Liver (tissue), 9 donors: ENCODE measurements around the gene ANKDD1A. TPM values are rescaled to one million over a fixed set of nuclear protein-coding genes. Genes with fewer than 3 reads are reported as not detected.

Experiments
- DNase-seq: peaks from one replicate; pipeline ENCODE4 v3.0.0-alpha.2; 2017; ENCODE audit warnings: low spot score
- H3K27ac ChIP-seq, 2 donors: one replicate each; pipeline ENCODE4 v1.7.0; 2013; ENCODE audit warnings: inconsistent platforms in 2 of 2, low read length in 2 of 2, control low read depth in 1 of 2, low read depth in 1 of 2, mild to moderate bottlenecking in 1 of 2
- H3K27me3 ChIP-seq, 4 donors: one replicate each; pipeline versions ENCODE4 v1.6.1 to v1.7.0; 2013; ENCODE audit warnings: low read length in 3 of 4, inconsistent platforms in 1 of 4, mild to moderate bottlenecking in 1 of 4, moderate library complexity in 1 of 4; ENCODE audit not compliant: control insufficient read depth in 4 of 4, insufficient read depth in 4 of 4
- H3K36me3 ChIP-seq, 4 donors: one replicate each; pipeline versions ENCODE4 v1.6.1 to v1.7.0; 2013; ENCODE audit warnings: low read length in 3 of 4, mild to moderate bottlenecking in 3 of 4, low read depth in 1 of 4, moderate library complexity in 1 of 4; ENCODE audit not compliant: control insufficient read depth in 4 of 4, insufficient read depth in 3 of 4
- H3K4me1 ChIP-seq, 4 donors: one replicate each; pipeline versions ENCODE4 v1.6.1 to v1.7.0; 2013; ENCODE audit warnings: low read length in 3 of 4, mild to moderate bottlenecking in 3 of 4, moderate library complexity in 1 of 4; ENCODE audit not compliant: control insufficient read depth in 4 of 4, insufficient read depth in 4 of 4
- H3K4me3 ChIP-seq, 3 donors: one replicate each; pipeline versions ENCODE4 v1.6.1 to v1.7.0; 2013; ENCODE audit warnings: low read length in 3 of 3, control low read depth in 1 of 3, low read depth in 1 of 3, mild to moderate bottlenecking in 1 of 3
- H3K9ac ChIP-seq, 2 donors: one replicate each; pipeline ENCODE4 v1.7.0; 2013; ENCODE audit warnings: low read length in 2 of 2, mild to moderate bottlenecking in 2 of 2, moderate library complexity in 2 of 2, control low read depth in 1 of 2, low read depth in 1 of 2
- H3K9me3 ChIP-seq, 4 donors: one replicate each; pipeline versions ENCODE4 v1.6.1 to v1.7.0; 2013; ENCODE audit warnings: low read length in 3 of 4; ENCODE audit not compliant: control insufficient read depth in 4 of 4
- EGR1 ChIP-seq, 2 donors: IDR thresholded peaks; 2 replicates each; pipeline ENCODE4 v1.6.1; 2016 to 2018; ENCODE audit warnings: antibody characterized with exemption in 2 of 2, low read depth in 2 of 2
- GABPA ChIP-seq, 2 donors: IDR thresholded peaks in 1 of 2; conservative IDR thresholded peaks in 1 of 2; 2 replicates each; pipeline ENCODE4 v1.6.1; 2016; ENCODE audit warnings: antibody characterized with exemption in 2 of 2, mild to moderate bottlenecking in 1 of 2, moderate library complexity in 1 of 2
- HNF4G ChIP-seq: IDR thresholded peaks from 2 replicates; pipeline ENCODE4 v1.6.1; 2016; ENCODE audit warnings: antibody characterized with exemption
- JUND ChIP-seq, 2 donors: IDR thresholded peaks; 2 replicates each; pipeline ENCODE4 v1.6.1; 2016; ENCODE audit warnings: antibody characterized with exemption in 2 of 2
- MAX ChIP-seq: IDR thresholded peaks from 2 replicates; pipeline ENCODE4 v1.6.1; 2016; ENCODE audit warnings: antibody characterized with exemption
- RXRA ChIP-seq, 2 donors: IDR thresholded peaks; 2 replicates each; pipeline ENCODE4 v1.6.1; 2017 to 2018; ENCODE audit warnings: antibody characterized with exemption in 2 of 2, mild to moderate bottlenecking in 1 of 2
- SP1 ChIP-seq: IDR thresholded peaks from 2 replicates; pipeline ENCODE4 v1.6.1; 2018; ENCODE audit warnings: antibody characterized with exemption, mild to moderate bottlenecking
- TAF1 ChIP-seq: conservative IDR thresholded peaks from 2 replicates; pipeline ENCODE4 v1.6.1; 2016; ENCODE audit warnings: antibody characterized with exemption, mild to moderate bottlenecking
- YY1 ChIP-seq: IDR thresholded peaks from 2 replicates; pipeline ENCODE4 v1.6.1; 2016; ENCODE audit warnings: antibody characterized with exemption, mild to moderate bottlenecking
- WGBS: extraction: QIAGEN DNeasy Blood & Tissue Kit; methylation state at CpG from one replicate; pipeline ENCODE4 v1.1.7; 2013; 5-methylcytosine and 5-hydroxymethylcytosine counted together
- polyA plus RNA-seq, 2 donors: library from polyadenylated mRNA; stranded (reverse) in 1 of 2; unstranded in 1 of 2; fragments of 200-250 nt in 1 of 2; fragments of >200 nt in 1 of 2; fragmentation: Nextera tagmentation in 1 of 2; extraction: Ambion mirVana in 1 of 2; gene quantifications; one replicate each; pipeline versions ENCODE4 v1.2.1 to v1.2.3, GENCODE V29; 2013 to 2015
- total RNA-seq, 2 donors: library from RNA; depleted of rRNA; stranded (reverse); fragments of >200 nt; gene quantifications; one replicate each; pipeline ENCODE4 v1.2.3, GENCODE V29; 2014
- TF ChIP-seq, protein P1 (sequence below): IDR thresholded peaks from 2 replicates; pipeline ENCODE4 v1.6.1; 2016; ENCODE audit warnings: antibody characterized with exemption
- TF ChIP-seq, protein P2 (sequence below): IDR thresholded peaks from 2 replicates; pipeline ENCODE4 v1.6.1; 2016; ENCODE audit warnings: antibody characterized with exemption, mild to moderate bottlenecking
- donor health status: healthy.
- donor health status: healthy.
- donor health status: healthy.
- donor health status: healthy.
- donor health status: healthy.

The ANKDD1A gene
- total and polyA plus RNA-seq, 4 donors, result 0.32 to 1.0 (median 0.59) TPM

DNA sequence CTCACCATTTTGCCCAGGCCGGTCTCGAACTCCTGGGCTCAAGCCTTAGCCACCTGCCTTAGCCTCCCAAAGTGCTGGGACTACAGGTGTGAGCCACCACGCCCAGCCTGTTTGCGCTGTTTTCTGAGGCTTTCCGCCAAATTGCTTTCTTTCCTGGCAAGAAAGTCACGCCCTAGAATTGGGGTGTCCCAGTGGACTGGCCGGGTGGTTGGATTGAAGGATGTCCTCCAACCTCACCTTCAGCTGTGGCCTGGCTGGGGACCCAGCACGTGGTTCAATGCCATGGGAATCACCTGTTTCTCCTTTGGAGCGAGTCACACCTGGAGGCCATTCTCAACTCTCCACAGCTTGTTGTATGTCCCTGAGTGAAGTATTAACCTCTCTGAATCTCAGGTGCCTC, 5.8 kb upstream of the ANKDD1A start (continued):
- TF ChIP-seq TAF1 (no peak), JUND (IDR thresholded peaks at IDR 0.05) (no peak), YY1 (no peak)

DNA sequence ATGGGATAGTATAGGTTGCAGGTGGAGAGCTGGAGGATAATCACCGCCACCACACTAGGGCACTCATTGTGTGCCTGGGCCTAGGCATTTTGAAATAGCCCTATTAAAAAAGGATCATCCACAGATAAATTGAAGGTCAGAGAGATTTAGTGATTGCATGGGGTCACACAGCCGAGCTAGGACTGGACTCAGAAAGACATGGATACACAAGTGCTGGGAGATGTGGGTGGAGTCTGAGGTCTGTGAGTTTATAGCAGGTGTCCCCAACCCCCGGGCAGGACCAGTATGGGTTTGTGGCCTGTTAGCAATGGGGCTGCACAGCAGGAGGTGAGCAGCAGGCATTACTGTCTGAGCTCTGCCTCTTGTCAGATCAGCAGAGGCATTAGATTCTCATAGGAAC, 5.3 kb upstream of the ANKDD1A start:
- Histone ChIP-seq H3K4me1 (peaks cover 0 to 8% (median 5%) of the 10 kb centered on the region in 4 donors), H3K9ac (no peak overlapping the region), H3K27me3 (no peaks in the 10 kb centered on the region), H3K9me3 (peaks cover 0 to under 1% (median 0%) of the 10 kb centered on the region in 4 donors), H3K36me3 (no peaks in the 10 kb centered on the region), H3K4me3 (no peak overlapping the region), H3K27ac (no peak overlapping the region)
- DNase-seq, result no peak
- 94% methylated on average over 3 of the region's 3 CpGs for WGBS
- TF ChIP-seq GABPA (IDR thresholded peaks at IDR 0.05 in 1 of 2, conservative IDR thresholded peaks at IDR 0.05 in 1 of 2) (no peak), TAF1 (no peak), YY1 (no peak), EGR1 (IDR thresholded peaks at IDR 0.05; ENCODE audit: low read depth in 2 of 2) (no peak), JUND (IDR thresholded peaks at IDR 0.05) (no peak), SP1 (no peak)

GRCh38 chr15:64907991-64908390, 3.7 kb upstream of the ANKDD1A start:
- no peak overlapping the region for H3K27ac ChIP-seq
- H3K4me1 ChIP-seq, result peaks cover 3 to 16% (median 8%) of the 10 kb centered on the region in 4 donors
- H3K4me3 ChIP-seq, result no peak overlapping the region
- no peak for DNase-seq
- no peak overlapping the region for H3K9ac ChIP-seq
- no peaks in the 10 kb centered on the region for H3K36me3 ChIP-seq
- TF ChIP-seq, protein P1, sequence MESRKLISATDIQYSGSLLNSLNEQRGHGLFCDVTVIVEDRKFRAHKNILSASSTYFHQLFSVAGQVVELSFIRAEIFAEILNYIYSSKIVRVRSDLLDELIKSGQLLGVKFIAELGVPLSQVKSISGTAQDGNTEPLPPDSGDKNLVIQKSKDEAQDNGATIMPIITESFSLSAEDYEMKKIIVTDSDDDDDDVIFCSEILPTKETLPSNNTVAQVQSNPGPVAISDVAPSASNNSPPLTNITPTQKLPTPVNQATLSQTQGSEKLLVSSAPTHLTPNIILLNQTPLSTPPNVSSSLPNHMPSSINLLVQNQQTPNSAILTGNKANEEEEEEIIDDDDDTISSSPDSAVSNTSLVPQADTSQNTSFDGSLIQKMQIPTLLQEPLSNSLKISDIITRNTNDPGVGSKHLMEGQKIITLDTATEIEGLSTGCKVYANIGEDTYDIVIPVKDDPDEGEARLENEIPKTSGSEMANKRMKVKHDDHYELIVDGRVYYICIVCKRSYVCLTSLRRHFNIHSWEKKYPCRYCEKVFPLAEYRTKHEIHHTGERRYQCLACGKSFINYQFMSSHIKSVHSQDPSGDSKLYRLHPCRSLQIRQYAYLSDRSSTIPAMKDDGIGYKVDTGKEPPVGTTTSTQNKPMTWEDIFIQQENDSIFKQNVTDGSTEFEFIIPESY, result no peak
- TF ChIP-seq HNF4G (no peak), RXRA (IDR thresholded peaks at IDR 0.05) (no peak), MAX (no peak), SP1 (no peak), EGR1 (IDR thresholded peaks at IDR 0.05; ENCODE audit: low read depth in 2 of 2) (no peak)
- TF ChIP-seq, protein P2, sequence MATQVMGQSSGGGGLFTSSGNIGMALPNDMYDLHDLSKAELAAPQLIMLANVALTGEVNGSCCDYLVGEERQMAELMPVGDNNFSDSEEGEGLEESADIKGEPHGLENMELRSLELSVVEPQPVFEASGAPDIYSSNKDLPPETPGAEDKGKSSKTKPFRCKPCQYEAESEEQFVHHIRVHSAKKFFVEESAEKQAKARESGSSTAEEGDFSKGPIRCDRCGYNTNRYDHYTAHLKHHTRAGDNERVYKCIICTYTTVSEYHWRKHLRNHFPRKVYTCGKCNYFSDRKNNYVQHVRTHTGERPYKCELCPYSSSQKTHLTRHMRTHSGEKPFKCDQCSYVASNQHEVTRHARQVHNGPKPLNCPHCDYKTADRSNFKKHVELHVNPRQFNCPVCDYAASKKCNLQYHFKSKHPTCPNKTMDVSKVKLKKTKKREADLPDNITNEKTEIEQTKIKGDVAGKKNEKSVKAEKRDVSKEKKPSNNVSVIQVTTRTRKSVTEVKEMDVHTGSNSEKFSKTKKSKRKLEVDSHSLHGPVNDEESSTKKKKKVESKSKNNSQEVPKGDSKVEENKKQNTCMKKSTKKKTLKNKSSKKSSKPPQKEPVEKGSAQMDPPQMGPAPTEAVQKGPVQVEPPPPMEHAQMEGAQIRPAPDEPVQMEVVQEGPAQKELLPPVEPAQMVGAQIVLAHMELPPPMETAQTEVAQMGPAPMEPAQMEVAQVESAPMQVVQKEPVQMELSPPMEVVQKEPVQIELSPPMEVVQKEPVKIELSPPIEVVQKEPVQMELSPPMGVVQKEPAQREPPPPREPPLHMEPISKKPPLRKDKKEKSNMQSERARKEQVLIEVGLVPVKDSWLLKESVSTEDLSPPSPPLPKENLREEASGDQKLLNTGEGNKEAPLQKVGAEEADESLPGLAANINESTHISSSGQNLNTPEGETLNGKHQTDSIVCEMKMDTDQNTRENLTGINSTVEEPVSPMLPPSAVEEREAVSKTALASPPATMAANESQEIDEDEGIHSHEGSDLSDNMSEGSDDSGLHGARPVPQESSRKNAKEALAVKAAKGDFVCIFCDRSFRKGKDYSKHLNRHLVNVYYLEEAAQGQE, result no peak
- H3K9me3 ChIP-seq, result no peaks in the 10 kb centered on the region
- 70% methylated on average over 1 of the region's 1 CpG for WGBS
- H3K27me3 ChIP-seq, result no peaks in the 10 kb centered on the region
